ENCODE measurements around the gene AGXT2. TPM values are rescaled to one million over a fixed set of nuclear protein-coding genes. Genes with fewer than 3 reads are reported as not detected.

Gene AGXT2
- 0.23 TPM for total RNA-seq

DNA sequence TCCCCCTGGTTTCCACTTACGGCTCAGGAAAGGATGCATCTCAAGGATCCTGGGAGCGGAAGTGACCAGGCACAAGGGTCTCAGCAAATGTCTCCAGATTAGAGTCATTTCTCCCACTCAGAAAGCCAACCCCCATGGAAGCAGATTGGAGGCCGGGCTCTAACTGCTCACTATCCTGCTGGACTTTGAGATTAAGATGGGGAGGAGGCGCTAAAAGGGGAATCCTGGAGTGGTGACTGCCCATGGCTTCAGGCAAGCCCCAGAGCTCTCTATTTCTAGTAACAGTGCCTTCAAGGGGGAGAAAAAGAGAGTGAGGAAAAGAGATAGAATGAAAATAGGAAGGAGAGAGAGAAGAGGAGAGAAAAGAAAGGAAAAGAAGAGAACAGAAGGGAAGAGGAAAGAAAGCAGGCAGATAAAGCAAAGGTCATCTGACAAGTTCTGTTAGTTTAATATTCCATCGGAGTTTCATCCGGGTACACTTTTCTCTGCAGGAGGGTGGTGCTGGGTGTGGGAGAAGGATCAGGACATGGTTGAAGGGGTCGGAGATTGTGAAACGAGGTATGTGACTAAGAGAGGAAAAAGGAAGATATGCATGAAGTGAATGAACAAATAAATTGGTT is at the start of gene AGXT2:
TSS of gene AGXT2 (minus strand) at position 165 of the 620 bp plus-strand sequence. CDS start at position 108, 57 bp downstream.

Other genes starting within 250 kb of the AGXT2 start
- gene TTC23L, start 208.8 kb downstream of the AGXT2 start, total RNA-seq, result 7.6 TPM
- gene RAD1, start 132.4 kb downstream of the AGXT2 start, total RNA-seq, result 40.4 TPM
- gene BRIX1, start 132.2 kb downstream of the AGXT2 start, total RNA-seq, result 38.3 TPM
- 27.5 TPM for gene DNAJC21, start 118.4 kb downstream of the AGXT2 start, total RNA-seq
- 4.6 TPM for gene PRLR, start 182.5 kb upstream of the AGXT2 start, total RNA-seq